GM21529 (cell line): Measurements from ENCODE around the gene IGSF23.
"Not testable (repeated sequence)": the region's sequence is repeated elsewhere in the genome, so short reads cannot be mapped to it uniquely, and the experiment has no call there.

Source experiments
- ATAC-seq: cut with Tn5 transposase; IDR thresholded peaks from one replicate; pipeline ENCODE4 v1.9.1; 2021; ENCODE audit not compliant: unreplicated experiment

The IGSF23 gene

DNA sequence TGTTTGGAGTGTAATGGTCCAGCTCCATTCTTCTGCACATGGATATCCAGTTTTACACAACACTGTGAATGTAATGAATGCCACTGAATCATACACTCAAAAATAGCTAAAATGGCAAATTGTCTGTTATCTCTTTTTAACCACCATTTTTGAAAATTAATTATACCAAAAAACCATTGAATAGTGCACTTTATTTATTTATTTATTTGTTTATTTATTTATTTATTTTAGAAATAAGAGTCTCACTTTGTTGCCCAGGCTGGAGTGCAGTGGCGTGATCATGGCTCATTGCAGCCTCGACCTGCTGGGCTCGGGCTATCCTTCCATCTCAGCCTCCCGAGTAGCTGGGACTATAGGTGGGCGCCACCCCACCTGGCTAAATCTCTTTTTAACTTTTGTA lies 50.6 kb downstream of the IGSF23 start:
- ATAC-seq: no peak

DNA sequence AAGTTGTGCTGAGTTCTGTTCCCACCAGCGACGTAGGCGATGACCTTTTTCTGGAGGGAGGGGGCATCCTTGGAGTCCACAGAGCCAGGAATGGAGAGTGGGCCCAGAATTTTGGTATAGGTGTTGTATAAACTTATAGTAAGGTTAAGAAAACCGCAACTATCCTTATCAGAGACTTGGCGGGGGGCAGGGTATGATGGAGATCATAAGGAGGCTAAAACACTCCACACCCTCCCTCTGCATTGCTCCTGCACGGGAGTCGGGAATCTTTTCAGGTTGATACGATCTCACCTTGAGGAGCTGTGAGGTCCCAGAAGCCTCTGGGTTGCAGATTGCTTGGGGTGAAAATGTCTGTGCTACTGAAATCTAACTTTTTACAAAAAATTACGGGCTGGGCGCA lies 51.6 kb downstream of the IGSF23 start:
- ATAC-seq: no peak

DNA sequence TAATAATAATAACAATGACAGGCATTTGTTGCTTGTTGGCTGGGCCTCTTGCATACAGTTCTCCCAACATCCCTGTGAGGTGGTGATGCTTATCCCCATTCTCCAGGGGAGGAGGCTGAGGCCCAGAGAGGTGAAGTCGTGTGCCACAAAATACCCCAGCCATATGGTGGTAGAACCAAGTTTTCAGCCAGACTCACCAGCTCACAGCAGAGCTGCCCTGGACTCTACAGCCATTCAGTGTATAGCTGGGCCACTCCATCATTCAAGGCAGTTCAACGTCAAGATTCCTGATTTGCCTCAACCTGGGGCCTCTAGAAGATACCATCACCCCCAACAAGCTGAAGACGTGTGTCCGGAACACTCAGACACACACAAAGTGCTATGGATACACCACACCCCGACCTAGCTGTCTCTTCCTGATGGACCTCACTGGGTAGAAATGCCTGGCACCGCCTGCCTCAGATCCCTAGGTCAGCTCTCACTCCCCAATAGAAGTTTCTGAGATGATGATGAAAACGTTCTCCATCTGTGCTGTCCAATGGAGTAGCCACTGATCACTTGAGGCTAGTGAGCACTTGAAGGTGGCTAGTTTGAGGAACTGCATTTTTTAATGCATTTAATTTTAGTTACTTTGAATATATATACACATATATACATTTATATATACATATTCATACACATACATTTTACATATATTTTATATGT lies 53.6 kb downstream of the IGSF23 start:
- ATAC-seq: no peak

DNA sequence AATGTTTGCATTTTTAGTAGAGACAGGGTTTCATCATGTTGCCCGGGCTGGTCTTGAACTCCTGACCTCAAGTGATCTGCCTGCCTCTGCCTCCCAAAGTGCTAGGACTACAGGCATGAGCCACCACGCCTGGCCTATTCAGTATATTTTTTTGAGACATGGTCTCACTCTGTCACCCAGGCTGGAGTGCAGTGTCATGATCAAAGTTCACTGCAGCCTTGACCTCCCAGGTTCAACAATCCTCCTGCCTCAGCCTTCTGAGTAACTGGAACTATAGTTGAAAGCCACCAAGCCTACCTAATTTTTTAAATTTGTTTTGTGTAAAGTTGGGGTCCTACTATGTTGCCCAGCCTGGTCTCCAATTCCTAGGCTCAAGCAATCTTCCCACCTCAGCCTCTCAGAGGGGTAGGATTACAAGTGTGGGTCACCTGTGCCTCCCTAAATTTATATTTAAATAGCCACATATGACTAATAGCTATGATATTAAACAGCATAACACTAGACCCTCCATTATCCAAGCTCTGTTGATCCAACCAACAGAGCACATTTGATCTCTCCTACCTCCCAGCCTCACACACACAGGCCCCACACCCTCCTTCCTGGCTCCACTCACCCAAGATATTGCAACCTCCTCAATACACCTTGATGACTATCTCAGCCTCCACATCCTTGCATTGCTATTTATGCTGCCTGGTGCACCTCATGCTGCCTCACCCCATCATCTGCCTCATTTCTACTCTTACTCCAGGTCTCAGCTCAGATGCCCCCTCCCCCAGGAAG lies 55.8 kb downstream of the IGSF23 start:
- no peak for ATAC-seq

DNA sequence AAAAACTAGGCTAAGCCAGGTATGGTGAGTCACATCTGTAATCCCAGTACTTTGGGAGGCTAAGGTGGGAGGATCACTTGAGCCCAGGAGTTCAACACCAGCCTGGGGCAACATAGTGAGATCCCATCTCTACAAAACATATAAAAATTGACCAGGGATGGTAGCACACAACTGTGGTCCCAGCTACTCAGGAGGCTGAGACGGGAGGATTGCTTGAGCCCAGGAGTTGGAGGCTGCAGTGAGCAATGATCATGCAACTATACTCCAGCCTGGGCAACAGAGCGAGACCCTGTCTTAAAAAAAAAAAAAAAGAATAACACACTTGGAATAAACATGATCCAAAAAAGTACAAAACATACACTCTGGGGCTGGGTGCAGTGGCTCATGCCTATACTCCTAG lies 56.7 kb downstream of the IGSF23 start:
- not testable (repeated sequence) for ATAC-seq

DNA sequence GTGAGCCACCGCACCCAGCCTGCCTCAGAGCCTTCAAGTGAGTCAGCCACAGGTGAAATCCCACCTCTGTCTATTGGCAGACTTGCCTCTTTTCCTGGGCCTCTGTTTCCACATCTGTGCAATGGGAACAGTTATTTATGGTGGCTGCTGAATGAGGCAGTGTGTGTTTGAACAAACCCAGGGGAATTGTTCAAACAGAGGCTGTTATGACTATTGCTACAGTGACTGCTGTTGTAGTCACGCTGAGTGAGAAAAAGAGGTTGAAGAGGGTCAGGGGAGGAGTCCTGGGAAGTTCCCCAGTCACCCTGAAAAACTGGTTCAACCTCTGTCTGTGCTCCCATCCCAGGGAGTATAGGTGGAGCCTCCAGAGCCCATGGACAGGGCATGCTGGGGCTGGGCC lies 58.0 kb downstream of the IGSF23 start, which contains the start of gene CEACAM19:
TSS of gene CEACAM19 (plus strand) at position 83 of the 400 bp plus-strand sequence. CDS start 450 bp downstream, outside the sequence.
- ATAC-seq: no peak

DNA sequence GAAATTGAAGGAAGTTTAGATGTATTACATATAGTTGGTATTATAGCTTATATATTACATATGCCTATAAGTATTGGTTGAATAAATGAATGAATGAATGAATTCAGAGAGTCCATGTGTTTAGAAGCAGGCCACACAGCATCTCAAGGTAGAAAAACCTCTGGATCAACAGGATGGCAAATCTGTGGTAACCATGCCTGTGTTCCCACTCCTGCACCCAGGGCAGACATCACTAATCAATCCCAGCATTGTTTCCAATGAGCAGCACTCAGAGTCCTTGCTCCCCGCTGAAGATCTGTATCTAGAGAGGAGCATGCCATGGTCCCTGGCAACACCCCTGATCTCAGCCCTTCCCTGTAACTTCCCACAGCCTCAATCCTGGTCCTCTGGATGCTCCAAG lies 58.9 kb downstream of the IGSF23 start:
- no peak for ATAC-seq

DNA sequence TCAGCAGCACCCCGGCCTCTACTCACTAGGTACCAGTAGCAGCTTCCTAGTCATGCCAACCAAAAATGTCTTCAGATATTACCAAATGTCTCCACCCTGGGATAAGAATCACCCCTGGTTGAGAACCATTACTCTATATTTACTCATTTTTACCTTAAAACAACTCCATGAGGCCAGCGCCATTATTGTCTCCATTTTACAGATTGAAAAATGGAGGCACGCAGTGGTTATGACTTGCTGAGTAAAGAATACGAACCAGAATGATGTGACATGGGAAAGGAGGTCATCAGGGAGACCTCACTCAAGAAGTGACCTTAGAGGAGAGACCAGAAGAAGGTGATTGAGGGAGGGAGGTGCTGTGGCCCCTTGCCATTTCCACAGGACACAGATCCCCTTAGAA lies 60.1 kb downstream of the IGSF23 start:
- ATAC-seq: no peak

DNA sequence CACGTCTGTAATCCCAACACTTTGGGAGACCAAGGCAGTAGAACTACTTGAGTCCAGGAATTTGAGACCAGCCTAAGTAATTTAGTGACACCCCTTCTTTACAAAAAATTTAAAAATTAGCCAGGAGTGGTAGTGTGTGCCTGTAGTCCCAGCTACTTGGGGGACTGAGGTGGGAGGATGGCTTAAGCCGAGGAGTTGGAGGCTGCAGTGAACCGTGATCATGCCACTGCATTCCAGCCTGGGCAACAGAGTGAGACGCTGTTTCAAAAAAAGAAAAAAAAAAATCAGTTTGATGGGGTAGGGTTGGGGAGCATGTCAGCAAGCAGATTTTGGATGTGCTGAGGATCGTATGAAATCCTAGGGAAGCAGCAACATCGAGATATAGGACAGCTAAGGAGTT lies 62.2 kb downstream of the IGSF23 start:
- ATAC-seq: no peak

DNA sequence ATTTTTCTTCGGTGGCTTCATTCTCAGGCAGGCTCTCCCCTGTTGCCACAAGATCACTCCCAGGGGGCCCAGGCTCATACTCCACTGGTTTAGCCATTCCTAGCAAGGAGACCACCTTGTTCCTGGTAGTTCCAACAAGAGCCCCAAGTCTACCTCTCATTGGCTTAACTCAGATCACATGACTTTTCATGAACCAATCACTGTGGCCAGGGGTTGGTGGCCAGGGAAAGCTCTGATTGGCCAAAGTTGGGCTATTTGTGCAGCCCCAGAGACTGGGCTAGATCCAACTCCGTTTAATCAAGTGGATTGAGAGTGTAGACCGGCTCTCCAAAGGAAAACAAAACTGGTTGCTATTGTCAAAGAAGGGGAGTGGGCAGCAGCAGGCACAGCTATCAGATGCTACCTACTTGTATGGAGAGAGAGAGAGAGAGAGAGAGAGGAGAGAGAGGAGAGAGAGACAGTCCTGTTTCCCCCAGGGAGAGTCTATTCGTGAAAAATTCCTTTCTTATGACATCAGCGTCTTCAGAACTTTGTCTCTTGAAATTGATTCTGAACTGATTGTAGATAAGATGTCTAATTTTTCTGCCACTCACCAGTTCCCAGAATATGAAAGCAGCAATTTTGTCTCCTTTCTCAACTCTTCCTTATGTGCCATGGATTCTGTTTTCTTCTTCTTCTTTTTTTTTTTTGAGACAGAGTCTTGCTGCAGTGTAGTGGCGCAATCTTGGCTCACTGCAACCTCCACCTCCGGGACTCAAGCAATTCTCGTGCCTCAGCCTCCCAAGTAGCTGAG lies 63.9 kb downstream of the IGSF23 start:
- ATAC-seq: no peak

DNA sequence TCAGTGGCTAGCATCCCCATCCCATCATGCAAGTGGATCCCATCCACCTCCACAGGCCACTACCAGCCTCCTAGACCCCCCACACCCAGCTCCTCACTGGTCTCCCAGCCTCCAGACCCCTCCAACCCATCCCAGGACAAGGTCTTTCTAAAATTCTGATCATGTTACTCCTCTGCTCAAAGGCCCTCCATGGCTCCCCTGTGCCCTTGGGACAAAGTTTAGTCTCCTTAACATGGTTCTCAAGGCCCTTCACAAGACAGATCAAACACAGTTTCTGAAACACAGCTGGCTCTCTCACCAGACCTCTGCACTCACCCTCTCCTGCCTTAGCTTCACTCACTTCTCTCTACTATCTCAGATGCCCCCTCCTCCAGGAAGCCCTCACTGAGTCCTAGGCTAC lies 67.2 kb downstream of the IGSF23 start:
- no peak for ATAC-seq

DNA sequence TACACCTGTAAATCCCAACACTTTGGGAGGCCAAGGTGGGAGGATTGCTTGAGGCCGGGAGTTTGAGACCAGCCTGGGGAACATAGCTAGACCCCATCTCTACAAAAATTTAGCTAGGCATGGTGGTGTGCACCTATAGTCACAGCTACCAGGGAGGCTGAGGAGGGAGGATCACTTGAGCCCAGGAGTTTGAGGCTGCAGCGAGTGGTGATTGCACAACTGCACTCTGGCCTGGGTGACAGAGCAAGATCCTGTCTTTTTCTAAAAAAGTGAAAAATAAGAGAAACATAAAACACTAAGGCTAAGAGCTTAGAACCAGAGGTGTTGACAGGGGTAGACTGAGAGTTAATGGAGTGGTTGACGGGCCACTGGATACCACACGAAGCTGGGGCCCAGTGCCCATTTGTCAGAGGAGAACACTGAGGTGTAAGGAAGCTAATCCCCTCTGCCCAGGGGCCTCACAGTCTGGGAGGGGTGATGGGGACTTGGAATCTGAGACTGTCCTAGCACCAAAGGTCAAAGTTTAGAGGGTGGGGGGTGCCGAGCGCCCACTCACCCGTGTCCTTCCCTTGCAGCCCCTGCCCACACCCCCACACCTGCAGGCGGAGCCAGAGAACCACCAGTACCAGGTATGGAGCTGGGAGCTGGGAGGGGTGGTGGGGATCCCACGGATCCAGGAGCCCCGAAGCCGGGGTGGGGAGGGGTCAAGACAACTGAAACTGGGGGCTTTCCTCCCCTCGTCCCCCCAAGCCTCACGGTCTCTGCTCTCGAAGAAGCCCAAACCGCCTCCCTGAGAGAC lies 68.8 kb downstream of the IGSF23 start:
- ATAC-seq: no peak

DNA sequence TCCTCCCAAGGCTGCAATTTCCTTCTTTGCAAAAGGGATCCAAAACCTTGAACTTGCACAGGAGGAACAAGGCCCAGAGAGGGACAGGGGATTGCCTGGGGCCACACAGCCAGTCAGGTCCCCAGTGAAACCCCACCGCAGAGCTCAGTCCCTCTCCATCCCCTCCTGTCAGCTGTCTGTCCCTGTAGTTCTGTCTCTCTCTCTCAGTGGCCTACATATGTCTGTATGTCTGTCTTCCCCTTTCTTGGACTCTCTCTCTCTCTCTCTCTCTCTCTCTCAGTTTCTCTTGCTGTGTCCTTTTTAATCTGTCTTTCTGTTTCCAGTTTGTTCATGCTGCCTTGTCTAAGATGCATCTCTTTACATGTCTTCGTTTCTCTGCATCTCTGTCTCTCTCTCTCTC lies 69.4 kb downstream of the IGSF23 start:
- no peak for ATAC-seq

DNA sequence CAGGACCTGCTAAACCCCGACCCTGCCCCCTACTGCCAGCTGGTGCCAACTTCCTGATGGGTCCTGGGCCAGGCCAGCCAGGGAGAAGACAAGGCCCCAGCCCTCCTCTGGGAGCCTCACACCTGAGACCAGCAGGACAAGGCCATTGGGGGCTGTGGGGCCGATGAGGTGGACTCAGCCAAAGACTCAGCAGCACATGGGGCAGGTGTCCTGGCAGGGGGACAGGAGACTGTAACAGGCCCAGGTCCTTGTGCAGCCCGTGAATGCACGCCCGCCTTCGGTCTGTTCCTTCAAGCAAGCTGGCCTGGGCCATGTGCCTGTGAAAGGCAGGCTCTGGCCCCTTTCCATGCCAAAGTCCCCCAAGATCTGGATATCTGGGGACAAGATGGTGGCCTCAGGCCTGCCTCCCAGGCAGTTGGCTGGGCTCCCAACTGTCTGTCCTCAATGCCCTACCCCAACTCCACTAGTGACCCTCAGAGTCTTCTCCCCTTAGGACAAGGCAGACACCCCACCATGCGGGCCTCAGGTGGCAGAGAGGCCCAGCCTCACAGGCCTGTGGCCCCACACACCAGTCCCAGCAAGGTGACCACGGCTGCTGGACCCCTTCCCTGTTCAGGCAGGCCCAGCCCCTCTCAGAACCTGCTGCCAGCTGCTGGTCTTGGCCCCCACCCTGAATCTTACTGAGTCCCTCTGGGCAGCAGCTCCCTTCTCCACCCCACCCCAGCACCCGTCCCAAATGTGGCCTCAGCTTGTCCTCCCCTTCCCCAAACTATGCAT lies 70.3 kb downstream of the IGSF23 start:
- ATAC-seq: no peak

DNA sequence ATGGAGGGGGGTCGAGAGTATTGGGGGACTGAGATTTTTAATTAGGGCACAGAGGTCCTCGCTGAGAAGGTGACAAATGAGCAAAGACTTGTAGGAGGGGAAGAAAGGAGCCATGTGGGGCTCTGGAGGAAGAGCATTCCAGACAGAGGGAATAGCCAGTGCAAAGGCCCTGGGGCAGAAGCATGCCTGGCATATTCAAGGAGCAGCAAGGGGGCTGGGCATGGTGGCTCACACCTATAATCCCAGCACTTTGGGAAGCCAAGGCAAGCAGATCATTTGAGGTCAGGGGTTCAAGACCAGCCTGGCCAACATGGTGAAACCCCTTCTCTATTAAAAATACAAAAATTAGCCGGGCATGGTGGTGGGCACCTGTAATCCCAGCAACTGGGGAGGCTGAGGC lies 71.0 kb downstream of the IGSF23 start:
- not testable (repeated sequence) for ATAC-seq

DNA sequence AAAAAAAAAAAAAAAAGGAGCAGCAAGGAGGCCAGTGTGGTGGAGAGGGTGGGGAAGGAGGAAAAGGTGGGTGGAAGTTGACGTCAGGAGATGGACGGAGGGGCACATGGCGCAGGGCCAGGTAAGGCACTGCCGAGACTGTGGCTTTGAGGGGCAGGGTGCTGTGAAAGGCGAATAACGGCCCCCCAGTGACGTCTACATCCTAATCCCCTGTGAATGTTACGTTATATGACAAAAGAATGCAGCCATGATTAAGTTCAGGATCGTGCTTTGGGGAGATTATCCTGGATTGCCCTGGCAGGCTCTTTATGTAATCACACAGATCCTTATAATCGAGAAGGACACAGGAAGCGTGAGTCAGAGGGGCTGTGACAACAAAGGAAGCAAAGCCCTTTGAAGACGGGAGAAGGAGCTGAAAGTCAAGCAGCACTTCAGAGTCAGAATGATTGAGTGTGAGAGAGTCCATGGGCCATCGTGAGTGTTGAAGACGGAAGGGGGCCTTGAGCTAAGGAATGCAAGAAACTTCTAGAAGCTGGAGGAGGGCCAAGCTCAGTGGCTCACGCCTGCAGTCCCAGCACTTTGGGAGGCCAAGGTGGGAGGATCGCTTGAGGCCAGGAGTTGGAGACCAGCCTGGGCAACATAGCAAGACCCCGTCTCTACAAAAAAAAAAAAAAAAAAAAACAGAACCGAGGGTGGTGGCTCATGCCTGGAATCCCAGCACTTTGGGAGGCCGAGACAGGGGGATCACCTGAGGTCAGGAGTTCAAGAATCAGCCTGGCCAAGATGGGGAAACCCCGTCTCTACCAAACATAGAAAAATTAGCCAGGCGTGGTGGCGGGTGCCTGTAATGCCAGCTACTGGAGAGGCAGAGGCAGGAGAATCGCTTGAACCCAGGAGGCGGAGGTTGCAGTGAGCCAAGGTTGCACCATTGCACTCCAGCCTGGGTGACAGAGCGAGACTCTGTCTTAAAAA lies 71.8 kb downstream of the IGSF23 start:
- ATAC-seq: no peak

DNA sequence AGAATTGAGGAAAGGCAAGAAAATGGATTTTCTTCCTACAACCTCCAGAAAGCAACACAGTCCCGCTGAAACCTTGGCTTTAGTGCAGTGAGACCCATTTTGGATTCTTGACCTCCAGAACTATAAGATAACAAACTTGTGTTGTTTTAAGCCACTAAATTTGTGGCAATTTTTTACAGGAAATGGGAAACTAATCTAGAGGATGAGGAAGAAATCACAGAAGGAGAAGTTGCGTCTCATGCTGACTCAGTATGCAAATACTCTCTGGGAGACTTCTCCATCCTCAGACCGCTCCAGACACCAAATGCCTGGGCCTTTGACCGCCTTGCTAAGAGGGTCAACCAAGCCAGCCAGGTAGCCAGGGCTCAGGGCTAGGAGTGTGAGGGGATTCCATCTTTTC lies 72.5 kb downstream of the IGSF23 start:
- ATAC-seq: no peak
